Activated CD4-positive, alpha-beta T cell treated with anti-CD3 and anti-CD28 coated beads for 24 hours (primary cell): Measurements from ENCODE around the gene NOTCH2.
"Not testable (repeated sequence)": the region's sequence is repeated elsewhere in the genome, so short reads cannot be mapped to it uniquely, and the experiment has no call there.

Experiments used
- DNase-seq, 2 donors: peaks; one replicate each; pipeline ENCODE4 v3.0.0-alpha.2; 2020; ENCODE audit warnings: low read depth in 2 of 2

Gene NOTCH2

DNA sequence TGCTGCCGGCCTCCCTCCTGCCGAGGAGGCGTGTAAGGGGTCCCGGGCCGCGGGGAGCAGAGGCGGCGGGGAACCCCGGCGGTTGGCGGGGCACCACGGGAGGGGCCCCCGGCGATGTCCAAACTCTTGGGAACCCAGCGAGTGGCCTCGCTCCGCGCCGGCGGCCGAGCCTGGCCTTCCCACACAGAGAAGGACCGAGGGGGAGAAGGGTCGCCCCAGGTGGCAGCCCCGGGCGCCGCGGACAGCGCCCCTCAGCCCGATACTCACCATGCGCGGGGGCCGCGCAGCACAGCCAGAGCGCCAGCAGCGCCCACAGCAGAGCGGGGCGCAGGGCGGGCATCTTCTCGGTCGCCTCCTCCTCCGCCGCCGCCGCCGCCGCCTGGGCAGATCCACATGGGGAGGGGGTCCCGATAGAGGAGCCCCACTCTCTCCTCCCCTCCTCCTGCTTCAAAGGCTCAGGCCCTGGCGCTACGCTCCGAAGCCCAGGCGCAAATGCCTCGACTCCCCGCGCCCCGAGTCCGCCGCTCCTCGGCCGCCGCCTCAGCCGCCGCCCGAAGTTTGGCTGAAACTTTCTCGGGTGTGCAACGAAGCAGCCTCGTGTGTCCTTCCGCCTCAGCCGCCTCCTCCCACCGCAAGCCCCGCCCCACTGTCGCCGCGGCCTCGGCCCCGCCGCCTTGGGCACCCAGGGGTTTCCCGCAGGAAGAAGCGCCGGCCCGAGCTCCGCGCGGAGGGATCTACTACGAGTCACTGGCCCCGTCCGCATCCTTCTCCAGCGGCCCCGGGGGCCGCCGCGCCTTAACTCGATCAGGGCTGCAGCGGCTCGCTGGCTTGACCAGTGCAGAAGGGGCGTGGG is at the start of gene NOTCH2:
TSS of gene NOTCH2 (minus strand) at position 596 of the 853 bp plus-strand sequence. CDS start at position 340, 256 bp downstream.
- peak; percentile 31 to 33 for DNase-seq

DNA sequence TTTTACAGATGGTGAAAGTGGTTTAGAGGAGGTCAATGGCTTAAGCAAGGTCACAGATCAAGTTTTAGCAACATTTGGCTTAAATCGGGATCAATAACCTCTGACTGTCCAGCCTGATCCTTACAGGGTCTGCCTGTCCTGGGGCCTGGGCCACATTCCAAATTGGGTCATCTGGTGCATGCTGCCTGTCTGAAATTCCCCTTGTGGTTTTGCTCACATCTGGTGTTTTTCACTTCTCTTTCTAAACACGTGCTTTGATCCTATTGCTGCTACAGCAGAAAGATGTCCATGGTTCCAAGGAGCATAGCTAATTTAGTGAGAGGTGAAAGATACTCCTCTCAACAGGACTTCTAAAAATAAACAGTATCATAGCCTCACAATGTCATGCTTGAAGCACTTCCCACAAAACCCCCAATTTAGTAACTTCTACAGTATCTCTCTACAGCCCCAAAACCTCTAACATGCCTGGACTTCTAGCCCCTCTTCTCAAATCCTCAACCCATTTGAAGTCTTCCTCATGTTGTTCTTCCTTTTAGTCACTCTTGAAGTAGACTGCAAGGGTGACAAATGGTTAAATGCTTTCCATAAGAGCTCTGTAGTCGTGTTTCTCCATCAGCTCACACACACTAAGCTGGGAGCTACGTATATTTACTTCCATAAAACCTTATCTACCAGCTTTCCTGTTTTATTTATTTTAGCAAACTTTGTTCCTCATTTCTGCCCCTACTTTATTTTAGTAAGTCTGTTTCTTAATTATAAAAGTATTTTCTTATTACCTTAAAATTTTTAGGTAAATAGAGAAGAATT is 48.1 kb upstream of the NOTCH2 start:
- DNase-seq: not testable (repeated sequence)

DNA sequence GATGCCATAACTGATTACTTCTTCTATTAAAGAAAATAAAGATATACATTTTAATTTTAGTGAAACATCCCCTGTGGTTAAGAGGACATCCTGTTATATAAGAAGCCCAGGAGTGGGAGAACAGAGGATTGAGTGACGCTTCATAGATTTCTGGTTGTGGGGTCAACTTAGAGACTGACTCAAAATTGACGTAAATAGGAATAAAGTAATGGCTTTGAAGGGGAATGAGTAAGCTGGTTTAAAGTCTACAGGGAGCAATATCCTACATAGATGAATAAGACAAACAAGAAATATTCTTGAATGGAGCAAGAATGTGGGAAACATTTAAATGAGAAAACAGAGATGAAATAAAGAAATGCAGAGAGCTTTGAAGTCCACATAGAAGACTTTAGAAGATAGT is 46.6 kb upstream of the NOTCH2 start:
- not testable (repeated sequence) for DNase-seq

DNA sequence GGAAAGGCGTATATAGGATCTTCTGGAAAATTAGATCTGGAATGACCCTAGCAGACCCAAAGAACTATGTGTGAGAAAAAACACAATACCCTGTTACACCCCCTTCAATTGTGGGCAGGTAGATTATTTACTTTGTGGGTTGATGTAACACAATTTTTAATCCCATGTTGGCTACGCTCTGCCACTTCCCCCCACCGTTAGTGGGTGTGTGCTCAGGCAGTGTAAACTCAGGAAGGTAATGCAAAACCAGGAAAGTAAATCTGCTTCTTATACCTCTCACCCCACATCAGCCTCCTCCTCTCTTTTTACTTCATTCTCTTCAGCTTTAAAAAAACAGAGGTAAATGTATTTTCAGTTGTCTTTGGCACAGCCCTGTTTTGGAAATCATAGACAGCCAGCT is 43.7 kb upstream of the NOTCH2 start:
- not testable (repeated sequence) for DNase-seq

DNA sequence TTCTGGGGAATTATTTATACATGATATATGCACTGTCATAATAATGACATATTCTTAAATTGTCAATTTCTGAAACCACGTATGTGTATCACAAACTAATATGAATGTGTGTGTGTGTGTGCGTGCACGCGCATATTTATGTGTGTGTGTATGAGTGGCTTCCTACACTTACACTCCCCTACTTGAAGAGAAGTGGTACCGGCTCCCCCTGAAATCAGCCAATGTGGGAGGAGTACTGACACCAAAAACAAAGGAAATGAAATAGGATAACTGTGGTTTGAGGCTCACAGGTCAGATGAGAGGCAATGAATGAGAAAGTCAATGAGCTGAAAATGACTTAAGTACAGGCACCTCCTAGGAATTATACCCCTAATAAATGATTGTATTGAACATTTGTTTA is 42.8 kb upstream of the NOTCH2 start:
- not testable (repeated sequence) for DNase-seq

- DNase-seq: not testable (repeated sequence)
These were observed 42.3 kb upstream of the NOTCH2 start for GRCh38 chr1:120111771-120112170.

DNA sequence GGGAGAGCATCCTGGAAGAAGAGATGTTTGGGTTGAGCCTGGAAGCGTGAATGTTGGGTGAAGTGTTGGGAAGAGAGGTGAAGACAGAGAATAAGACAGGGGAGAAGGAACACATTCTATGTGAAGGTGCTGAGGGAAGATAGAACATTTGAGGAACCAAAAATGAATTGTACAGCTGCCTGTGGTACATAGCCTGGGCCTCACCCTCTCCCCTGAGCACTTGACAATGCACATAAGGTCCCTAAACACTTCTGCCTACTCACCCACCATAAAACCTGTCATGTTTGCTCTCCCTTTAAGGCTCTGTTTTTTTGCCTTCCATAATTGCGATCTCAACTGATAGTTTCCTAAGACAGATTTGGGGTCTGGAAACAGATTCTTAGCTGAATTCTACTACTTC is 41.5 kb upstream of the NOTCH2 start:
- DNase-seq: not testable (repeated sequence)

DNA sequence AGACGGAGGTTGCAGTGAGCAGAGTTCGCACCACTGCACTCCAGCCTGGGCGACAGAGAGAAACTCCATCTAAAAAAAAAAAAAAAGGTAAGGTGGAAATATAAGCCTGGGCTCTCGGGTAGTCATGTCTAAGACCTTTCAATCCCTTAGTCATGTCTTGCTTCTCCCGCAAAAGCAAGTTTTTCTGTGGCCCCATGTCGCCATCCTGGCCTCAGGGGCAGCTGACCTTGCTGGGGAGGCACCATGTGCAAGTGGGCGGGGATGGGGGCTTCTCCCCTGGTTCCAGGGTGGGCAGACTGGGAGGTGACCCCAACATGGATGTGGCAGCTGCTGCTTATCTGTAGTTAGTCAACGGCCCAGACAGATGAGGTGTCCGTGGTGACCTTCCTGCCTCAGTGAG is 40.2 kb upstream of the NOTCH2 start:
- DNase-seq: not testable (repeated sequence)

- DNase-seq: not testable (repeated sequence)
These were observed 39.7 kb upstream of the NOTCH2 start for GRCh38 chr1:120109180-120109579.

DNA sequence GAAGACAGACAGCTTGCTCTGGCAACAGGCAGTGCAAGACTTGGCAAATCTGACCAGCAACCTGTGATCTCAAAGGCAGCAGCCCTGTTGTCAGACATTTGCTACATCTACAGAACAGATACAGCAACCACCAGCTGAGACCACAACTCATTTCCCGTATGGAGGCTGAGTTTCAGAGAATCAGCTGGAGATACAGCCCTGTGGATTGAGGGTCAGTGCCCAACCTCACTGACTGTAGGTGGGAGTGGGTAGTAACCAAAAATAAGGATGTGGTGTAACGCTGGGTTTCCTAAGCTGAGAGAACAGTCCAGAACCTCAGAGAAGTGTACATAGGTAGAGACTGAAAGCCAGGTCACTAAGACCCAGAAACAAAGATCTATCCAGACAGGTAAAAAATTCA is 35.8 kb upstream of the NOTCH2 start:
- not testable (repeated sequence) for DNase-seq

DNA sequence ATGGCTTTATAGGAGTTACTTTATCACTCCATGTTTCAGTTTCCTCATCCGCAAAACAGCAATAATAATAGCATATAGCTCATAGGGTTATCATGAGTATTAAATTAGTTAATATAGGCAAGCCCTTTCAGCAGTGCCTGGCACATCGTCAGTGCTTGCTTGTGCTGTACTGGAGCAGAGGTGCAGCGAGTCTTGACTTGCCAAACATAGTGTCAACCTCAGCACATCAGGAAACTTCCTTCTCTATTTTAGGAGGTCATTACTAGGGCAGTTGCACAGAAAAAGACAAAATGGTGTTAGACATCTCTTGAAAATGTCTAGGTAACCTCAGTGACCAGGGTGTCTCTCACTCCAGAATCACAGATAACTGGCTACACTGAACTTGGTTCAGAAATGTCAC is 34.3 kb upstream of the NOTCH2 start:
- DNase-seq: not testable (repeated sequence)

GRCh38 chr1:120101593-120101992 is 32.1 kb upstream of the NOTCH2 start:
- not testable (repeated sequence) for DNase-seq

- not testable (repeated sequence) for DNase-seq
These were observed 31.1 kb upstream of the NOTCH2 start for GRCh38 chr1:120100590-120100989.

DNA sequence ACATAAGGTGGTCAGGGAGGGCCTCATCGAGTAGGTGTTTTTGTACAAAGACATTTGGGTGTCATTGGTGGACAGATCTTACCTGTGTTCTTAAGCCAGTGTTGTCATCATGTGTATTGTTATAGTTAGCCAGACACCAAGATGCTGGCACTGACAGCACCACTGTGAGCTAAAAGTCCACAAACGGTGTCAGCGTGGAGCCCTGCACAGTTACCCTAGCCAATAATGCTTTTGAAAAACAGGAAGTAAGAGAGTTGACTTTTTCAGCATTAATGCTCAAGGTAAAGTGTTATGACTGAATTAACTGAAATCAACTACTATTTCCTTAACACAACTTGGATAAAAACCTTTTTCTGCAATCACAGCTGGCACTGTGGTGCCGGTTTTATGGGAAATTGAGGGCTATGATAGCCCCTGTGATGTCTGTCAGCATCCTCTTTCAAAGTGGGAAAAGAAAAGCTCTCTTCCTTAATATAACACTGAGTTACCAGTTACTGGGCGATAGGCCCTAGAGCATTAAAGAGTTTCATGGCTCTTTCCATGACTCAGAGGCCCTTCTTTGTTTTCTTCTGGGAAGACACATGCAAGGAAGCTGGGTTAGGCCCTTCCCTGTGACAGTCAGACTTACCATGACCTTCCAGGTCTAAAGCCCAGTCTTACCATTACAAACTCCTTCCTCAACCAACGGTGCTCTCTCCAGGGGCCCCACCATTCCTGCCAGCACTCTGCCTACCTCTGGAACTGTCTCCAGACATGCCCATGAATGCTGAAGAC is 29.7 kb upstream of the NOTCH2 start:
- DNase-seq: not testable (repeated sequence)

DNA sequence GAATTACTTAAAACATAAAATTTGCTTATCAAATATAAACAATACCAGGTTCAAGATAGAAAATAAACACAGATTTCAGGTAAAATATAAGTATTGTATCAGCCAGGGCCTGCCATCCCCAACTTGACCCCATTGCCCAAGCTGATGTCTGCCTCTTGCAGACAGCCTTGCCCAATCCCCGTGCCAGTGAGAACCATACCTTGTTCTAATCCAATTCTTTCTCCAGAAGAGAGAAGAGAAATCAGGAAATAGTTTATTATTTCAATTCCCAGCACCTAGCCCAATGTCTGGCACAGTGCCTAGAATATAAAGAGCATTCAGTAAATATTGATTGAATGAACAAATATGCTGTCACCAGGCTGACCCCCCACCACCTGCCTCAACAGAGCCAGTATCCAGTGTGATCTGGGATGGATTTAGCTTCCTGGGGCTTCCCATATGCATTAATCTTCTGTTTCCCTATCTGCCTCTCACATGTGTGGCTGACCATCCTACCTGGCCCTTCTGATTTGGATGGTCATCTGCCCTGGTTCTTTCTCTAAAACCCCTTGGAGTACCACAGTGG is 27.6 kb upstream of the NOTCH2 start:
- not testable (repeated sequence) for DNase-seq

GRCh38 chr1:120093548-120094181 is 24.2 kb upstream of the NOTCH2 start:
- DNase-seq: not testable (repeated sequence)

DNA sequence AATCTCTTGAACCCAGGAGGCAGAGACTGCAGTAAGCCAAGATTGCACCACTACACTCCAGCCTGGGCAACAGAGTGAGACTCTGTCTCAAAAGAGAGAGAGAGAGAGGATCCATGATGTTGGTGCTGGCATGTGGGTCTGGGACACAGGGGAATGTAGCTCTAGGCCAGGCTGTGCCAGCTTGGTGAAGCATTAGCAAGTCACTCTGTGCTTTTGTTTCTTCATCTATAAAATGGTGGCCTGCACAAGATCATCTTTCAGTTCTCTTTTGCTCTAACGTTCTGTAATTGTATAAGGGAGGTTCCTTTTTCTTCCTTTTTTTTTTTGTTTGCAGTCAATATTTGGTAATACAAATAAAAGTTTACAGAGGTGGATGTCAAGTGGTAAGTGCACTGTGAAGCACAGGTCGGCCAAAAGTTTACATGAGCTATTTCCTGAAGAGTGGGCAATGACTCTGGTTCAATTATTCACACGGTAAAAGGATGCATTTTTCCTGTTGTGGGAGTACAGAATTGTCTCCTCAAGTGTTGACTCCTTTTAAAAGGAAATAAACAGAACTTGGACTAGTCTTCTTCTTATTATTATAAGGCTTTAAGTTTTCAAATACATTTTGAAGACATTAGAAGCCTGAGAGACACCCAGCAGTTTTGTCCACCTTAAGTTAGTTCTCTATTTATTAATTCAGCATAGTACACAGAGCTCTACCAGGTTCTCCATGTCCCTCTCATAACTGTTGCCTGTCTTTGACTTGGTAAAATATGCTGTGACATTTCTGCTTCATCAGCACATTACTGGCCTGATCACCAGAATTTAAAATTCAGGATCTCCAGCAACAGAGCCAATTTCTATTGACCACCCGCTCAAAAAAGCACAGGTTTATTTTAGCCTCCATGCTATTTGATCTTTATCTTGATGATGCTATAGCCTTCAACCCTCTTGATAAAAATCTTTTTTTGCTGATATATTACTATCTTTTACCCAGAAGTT is 23.1 kb upstream of the NOTCH2 start:
- not testable (repeated sequence) for DNase-seq

- DNase-seq: not testable (repeated sequence)
These were observed 21.4 kb upstream of the NOTCH2 start for GRCh38 chr1:120090830-120091229.

- peak in 1 of 2 donors; percentile 27 for DNase-seq
These were observed 18.5 kb upstream of the NOTCH2 start for GRCh38 chr1:120087959-120088358.

DNA sequence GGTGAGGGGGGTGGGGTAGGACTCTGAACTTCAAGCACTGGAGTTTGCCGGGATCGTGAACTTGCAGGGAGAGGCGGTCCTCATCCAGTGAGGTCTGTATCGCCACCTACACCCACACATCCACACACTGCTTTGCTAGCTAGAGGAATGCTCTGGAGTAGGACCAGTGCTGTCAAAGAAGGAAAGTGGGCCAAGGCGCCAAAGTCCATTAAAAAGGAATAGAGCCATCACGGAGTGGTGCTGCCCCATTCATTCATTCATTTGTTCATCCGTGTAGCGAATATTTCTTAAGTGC is 405 bp upstream of the NOTCH2 start:
- not testable (repeated sequence) for DNase-seq
